DND-41 (cell line): ENCODE measurements around the gene LSM8.
A peak's percentile ranks its signal among the peaks of the same experiment; 100 is the strongest.
"Not testable (repeated sequence)": the region's sequence is repeated elsewhere in the genome, so short reads cannot be mapped to it uniquely, and the experiment has no call there.

ENCODE experiments used
- ATAC-seq: fragments of 200-7000 bp; cut with Tn5 transposase; 3 replicates; pipeline ENCODE4 v1.9.1; 2021; ENCODE audit warnings: low read depth; ENCODE audit not compliant: insufficient read depth
- DNase-seq: peaks from one replicate; pipeline ENCODE4 v3.0.0-alpha.2; 2020
- H2AFZ ChIP-seq: 2 replicates; pipeline ENCODE4 v1.6.0; 2012; ENCODE audit warnings: low read depth, low read length
- H3K27ac ChIP-seq: 2 replicates; pipeline ENCODE4 v1.5.1; 2012; ENCODE audit warnings: low read length, inconsistent platforms
- H3K27me3 ChIP-seq: fragments of 200-600 bp; sonication (generic); 2 replicates; pipeline ENCODE4 v1.6.0; 2012; ENCODE audit warnings: low read length, mild to moderate bottlenecking, inconsistent platforms; ENCODE audit not compliant: insufficient read depth, poor library complexity
- H3K36me3 ChIP-seq: 2 replicates; pipeline ENCODE4 v1.5.1; 2012; ENCODE audit warnings: low read length, inconsistent platforms; ENCODE audit not compliant: insufficient read depth
- H3K4me1 ChIP-seq: 2 replicates; pipeline ENCODE4 v1.5.1; 2012; ENCODE audit warnings: mild to moderate bottlenecking, low read length; ENCODE audit not compliant: insufficient read depth
- H3K4me2 ChIP-seq: 2 replicates; pipeline ENCODE4 v1.6.0; 2012; ENCODE audit warnings: mild to moderate bottlenecking, moderate library complexity, low read length, inconsistent platforms; ENCODE audit not compliant: insufficient read depth
- H3K4me3 ChIP-seq, 2 experiments: fragments of 200-600 bp in 1 of 2; shearing (Covaris generic) in 1 of 2; 2 replicates each; pipeline ENCODE4 v1.5.1; 2012 to 2016; ENCODE audit warnings: inconsistent platforms in 2 of 2, low read length in 2 of 2, mild to moderate bottlenecking in 2 of 2, low read depth in 1 of 2, moderate library complexity in 1 of 2
- H3K79me2 ChIP-seq: 2 replicates; pipeline ENCODE4 v1.6.0; 2012; ENCODE audit warnings: low read length, inconsistent platforms; ENCODE audit not compliant: insufficient read depth
- H3K9ac ChIP-seq: 2 replicates; pipeline ENCODE4 v1.6.0; 2012; ENCODE audit warnings: low read depth, mild to moderate bottlenecking, inconsistent platforms, low read length, moderate library complexity
- H3K9me3 ChIP-seq: 2 replicates; pipeline ENCODE4 v1.5.1; 2012; ENCODE audit warnings: low read length, moderate library complexity, mild to moderate bottlenecking, inconsistent platforms; ENCODE audit not compliant: insufficient read depth, severe bottlenecking
- H4K20me1 ChIP-seq: 2 replicates; pipeline ENCODE4 v1.6.0; 2012; ENCODE audit warnings: low read length; ENCODE audit not compliant: insufficient read depth
- EZH2 ChIP-seq: IDR thresholded peaks from 3 replicates; pipeline ENCODE4 v1.6.1; 2012; ENCODE audit warnings: borderline replicate concordance, low read depth, mild to moderate bottlenecking, moderate library complexity, low read length, inconsistent platforms; ENCODE audit not compliant: severe bottlenecking
- TF ChIP-seq, protein P1 (sequence below): IDR thresholded peaks from 2 replicates; pipeline ENCODE4 v1.5.1; 2012; ENCODE audit warnings: borderline replicate concordance, low read length, moderate library complexity, mild to moderate bottlenecking; ENCODE audit not compliant: poor library complexity, severe bottlenecking; ENCODE audit errors: extremely low read depth

Gene LSM8

DNA sequence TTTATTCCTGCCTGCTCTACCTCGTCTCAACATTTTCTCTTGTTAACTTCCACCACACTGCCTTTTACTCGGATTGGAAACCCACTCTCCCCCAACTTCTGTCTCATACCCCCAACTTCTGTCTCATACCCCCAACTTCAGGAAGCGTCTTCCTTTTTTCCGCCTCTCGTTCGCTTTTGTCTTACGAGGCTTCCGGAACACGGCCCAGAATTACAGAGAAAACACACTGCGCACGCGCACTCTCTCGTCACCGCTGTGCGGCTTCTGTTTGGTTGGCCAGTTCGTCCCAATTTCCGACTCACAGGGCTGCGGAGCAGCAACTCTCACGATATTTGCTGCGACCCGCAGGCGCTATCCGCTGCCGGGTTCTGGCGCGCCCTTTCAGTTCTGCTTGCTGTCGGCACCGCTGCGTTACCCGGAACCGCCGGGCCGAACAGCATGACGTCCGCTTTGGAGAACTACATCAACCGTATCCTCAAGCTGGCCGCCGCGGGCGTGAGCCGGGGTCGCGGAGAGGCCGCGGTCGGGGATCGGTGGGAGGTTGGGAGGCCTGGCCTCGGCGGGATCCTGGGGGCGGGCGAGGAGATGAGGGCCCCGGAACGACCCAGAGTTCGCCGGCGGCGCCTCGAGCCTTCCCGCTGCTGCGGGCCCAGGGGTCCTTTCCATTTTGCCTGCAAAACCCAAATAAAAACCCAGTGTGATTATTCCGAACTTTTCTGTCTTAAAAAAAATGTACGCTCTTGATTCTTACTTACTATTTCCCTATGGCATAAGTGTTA, at the start of gene LSM8:
Gene LSM8 (plus strand): TSS at position 379 of the 779 bp plus-strand sequence. CDS start 60 bp downstream, at position 439.
- DNase-seq: peak; percentile 98

DNA sequence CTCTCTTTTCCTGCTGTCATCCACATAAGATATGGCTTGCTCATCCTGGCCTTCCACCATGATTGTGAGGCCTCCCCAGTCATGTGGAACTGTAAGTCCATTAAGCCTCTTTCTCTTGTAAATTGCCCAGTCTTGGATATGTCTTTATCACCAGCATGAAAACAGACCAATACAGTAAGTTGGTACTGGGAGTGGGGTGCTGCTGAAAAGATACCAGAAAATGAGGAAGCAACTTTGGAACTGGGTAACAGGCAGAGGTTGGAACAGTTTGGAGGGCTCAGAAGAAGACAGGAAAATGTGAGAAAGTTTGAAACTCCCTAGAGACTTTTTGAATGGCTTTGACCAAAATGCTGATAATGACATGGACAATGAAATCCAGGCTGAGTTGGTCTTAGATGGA, 49.5 kb upstream of the LSM8 start:
- not testable (repeated sequence) for H3K4me3 ChIP-seq, ATAC-seq, H2AFZ ChIP-seq, H3K27me3 ChIP-seq, H3K36me3 ChIP-seq, H3K4me2 ChIP-seq, H3K27ac ChIP-seq, H3K79me2 ChIP-seq, H4K20me1 ChIP-seq, H3K9me3 ChIP-seq, H3K9ac ChIP-seq, H3K4me1 ChIP-seq, DNase-seq

More for the DNA sequence above, at the start of gene LSM8:
- Histone ChIP-seq H3K27me3 (no peaks in the 10 kb centered on the region), H3K4me3 (peak within 1 kb of the TSS; percentile 52 to 73), H3K36me3 (peaks cover 38% of the 10 kb centered on the region), H4K20me1 (peaks cover 25% of the 10 kb centered on the region; the same call in 1 of the 2 replicates), H3K9ac (peak within 1 kb of the TSS; percentile 87), H3K4me2 (peak within 1 kb of the TSS; percentile 76), H3K9me3 (no peaks in the 10 kb centered on the region), H3K4me1 (peaks cover 44% of the 10 kb centered on the region), H3K79me2 (peaks cover 65% of the 10 kb centered on the region), H2AFZ (peak within 1 kb of the TSS; percentile 88), H3K27ac (peak within 1 kb of the TSS; percentile 98)
- peak; percentile 97 for ATAC-seq
- TF ChIP-seq, protein P1, sequence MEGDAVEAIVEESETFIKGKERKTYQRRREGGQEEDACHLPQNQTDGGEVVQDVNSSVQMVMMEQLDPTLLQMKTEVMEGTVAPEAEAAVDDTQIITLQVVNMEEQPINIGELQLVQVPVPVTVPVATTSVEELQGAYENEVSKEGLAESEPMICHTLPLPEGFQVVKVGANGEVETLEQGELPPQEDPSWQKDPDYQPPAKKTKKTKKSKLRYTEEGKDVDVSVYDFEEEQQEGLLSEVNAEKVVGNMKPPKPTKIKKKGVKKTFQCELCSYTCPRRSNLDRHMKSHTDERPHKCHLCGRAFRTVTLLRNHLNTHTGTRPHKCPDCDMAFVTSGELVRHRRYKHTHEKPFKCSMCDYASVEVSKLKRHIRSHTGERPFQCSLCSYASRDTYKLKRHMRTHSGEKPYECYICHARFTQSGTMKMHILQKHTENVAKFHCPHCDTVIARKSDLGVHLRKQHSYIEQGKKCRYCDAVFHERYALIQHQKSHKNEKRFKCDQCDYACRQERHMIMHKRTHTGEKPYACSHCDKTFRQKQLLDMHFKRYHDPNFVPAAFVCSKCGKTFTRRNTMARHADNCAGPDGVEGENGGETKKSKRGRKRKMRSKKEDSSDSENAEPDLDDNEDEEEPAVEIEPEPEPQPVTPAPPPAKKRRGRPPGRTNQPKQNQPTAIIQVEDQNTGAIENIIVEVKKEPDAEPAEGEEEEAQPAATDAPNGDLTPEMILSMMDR: no peak
- TF ChIP-seq EZH2: no peak

DNA sequence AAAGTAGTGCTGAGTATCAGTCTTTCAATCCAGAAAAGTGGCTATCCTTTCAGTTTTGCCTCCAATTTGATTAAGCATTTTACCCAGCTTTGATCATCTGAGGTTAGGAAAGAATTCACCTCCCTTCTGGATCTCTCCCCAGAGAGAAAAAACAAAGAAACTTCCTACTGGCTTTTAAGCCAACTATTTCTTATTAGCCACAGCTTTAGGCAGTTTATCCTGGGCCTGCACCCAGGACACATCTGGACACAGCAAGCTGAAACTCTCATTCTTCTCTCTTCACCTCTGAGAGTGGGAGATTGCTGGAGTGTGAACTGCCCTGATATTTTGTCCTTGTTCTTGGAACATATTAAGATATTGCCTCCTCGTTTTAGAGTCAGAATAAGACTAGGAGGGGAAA, 43.5 kb upstream of the LSM8 start:
- H3K27me3 ChIP-seq: peaks cover 8% of the 10 kb centered on the region
- no peak overlapping the region for H3K9ac ChIP-seq
- no peak overlapping the region for H3K4me3 ChIP-seq
- H2AFZ ChIP-seq: no peak overlapping the region
- ATAC-seq: no peak
- H3K4me2 ChIP-seq: no peak overlapping the region
- H3K36me3 ChIP-seq: no peaks in the 10 kb centered on the region
- no peak for TF ChIP-seq EZH2
- TF ChIP-seq, protein P1: no peak
- no peaks in the 10 kb centered on the region for H3K79me2 ChIP-seq
- no peak for DNase-seq
- H3K27ac ChIP-seq: no peak overlapping the region
- H3K9me3 ChIP-seq: no peaks in the 10 kb centered on the region
- H3K4me1 ChIP-seq: no peaks in the 10 kb centered on the region
- H4K20me1 ChIP-seq: no peaks in the 10 kb centered on the region

DNA sequence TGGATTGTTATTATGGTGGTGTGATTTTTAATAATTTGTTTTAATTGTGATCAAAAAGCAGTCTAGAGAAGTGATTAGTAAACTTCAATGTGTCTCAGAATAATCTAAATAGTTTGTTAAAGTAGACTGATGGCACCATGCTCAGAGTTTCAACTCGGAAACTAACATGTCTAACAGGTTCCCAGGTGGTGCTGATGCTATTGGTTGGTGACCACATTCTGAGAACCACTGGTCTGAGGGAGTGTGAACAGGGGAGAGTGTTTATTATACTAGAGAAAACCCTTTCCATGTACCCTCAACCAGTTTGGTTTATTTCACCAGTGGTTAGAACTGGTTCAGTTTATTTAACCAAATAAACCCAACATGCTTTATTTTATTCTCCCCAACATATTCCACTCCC, 42.0 kb upstream of the LSM8 start:
- Histone ChIP-seq H3K36me3 (no peaks in the 10 kb centered on the region), H3K4me3 (no peak overlapping the region), H3K9ac (no peak overlapping the region), H2AFZ (no peak overlapping the region), H3K4me2 (no peak overlapping the region), H4K20me1 (no peaks in the 10 kb centered on the region), H3K9me3 (no peaks in the 10 kb centered on the region), H3K4me1 (no peaks in the 10 kb centered on the region), H3K79me2 (no peaks in the 10 kb centered on the region), H3K27me3 (peaks cover 8% of the 10 kb centered on the region), H3K27ac (no peak overlapping the region)
- no peak for ATAC-seq
- TF ChIP-seq EZH2: no peak
- TF ChIP-seq, protein P1: no peak
- DNase-seq: no peak
